ENCODE results near the gene THAP2. TPM values are rescaled to one million over a fixed set of nuclear protein-coding genes. Genes with fewer than 3 reads are reported as not detected.

THAP2 gene
- total RNA-seq, 1 experiment from 2014 or later: 3.7 TPM

- CTCF ChIA-PET: interaction anchor here (1.3 to 2.4 kb wide), 2 partner anchors 85 kb away, joined by 5 to 12 read pairs; no protein-coding TSS in a partner anchor
- Histone ChIP-seq H3K36me3 (ENCODE audit: control insufficient read depth, insufficient read depth, low read length) (peaks cover 26% of the 10 kb centered on the region), H3K4me1 (ENCODE audit: control insufficient read depth, insufficient read depth, low read length) (peaks cover 15% of the 10 kb centered on the region; the same call in 1 of the 2 replicates), H3K27me3 (ENCODE audit: control insufficient read depth, insufficient read depth, low read length) (no peaks in the 10 kb centered on the region), H3K4me3 (ENCODE audit: low read depth in 2 of 2, low read length in 2 of 2) (peak overlapping the region; percentile 97 to 98), H3K27ac (ENCODE audit: low read length) (peak overlapping the region; percentile 99), H3K9me3 (ENCODE audit: control insufficient read depth, insufficient read depth, low read depth, low read length) (no peaks in the 10 kb centered on the region)
- TF ChIP-seq POLR2AphosphoS5 (IDR thresholded peaks at IDR 0.05; ENCODE audit: low read depth, low read length) (no peak), CTCF (IDR thresholded peaks at IDR 0.05) (no peak), TCF7L2 (IDR thresholded peaks at IDR 0.05; ENCODE audit: low read depth, low read length) (no peak), SIN3A (IDR thresholded peaks at IDR 0.05; ENCODE audit: borderline replicate concordance, insufficient read depth, low read depth, low read length) (no peak), REST (IDR thresholded peaks at IDR 0.05; ENCODE audit: insufficient read depth in 1 of 2, low read depth in 2 of 2, low read length in 1 of 2) (no peak)
- in situ Hi-C loops (cut with HindIII; ENCODE audit: low pct_unique_long_range_greater_than_20kb, low sequenced_read_pairs): no loop called here
- no peak for DNase-seq (ENCODE audit: low read depth, low spot score)
- intact Hi-C loops (cut with micrococcal nuclease; ENCODE audit: unreplicated experiment): no loop called here
- no TSS peak for BruUV-seq (replicated peaks)
- POLR2A ChIA-PET: no interaction called here
- no peak for ATAC-seq
These were observed 2.0 kb upstream of the THAP2 start for GRCh38 chr12:71661977-71662530.

GRCh38 chr12:71662849-71663560, 1.1 kb upstream of the THAP2 start:
- ChIA-PET POLR2A (interaction anchor here (0.6 to 2.6 kb wide), 2 partner anchors 23 to 266 kb away, joined by 3 to 16 read pairs; partner anchors contain the start of gene TMEM19), CTCF (interaction anchor here (2.4 kb wide), 1 partner anchor 84 kb away, joined by 12 read pairs; no protein-coding TSS in a partner anchor)
- peak overlapping the region; percentile 97 to 98 for H3K4me3 ChIP-seq (ENCODE audit: low read depth in 2 of 2, low read length in 2 of 2)

More at GRCh38 chr12:71662849-71663560, 1.1 kb upstream of the THAP2 start:
- ATAC-seq (peak; percentile 33), DNase-seq (ENCODE audit: low read depth, low spot score) (no peak)
- 0 out of 2 replicates have a peak, but pooled peaks have one; percentile 6 for TF ChIP-seq SIN3A (IDR thresholded peaks at IDR 0.05; ENCODE audit: borderline replicate concordance, insufficient read depth, low read depth, low read length)
- TF ChIP-seq CTCF (IDR thresholded peaks at IDR 0.05): no peak
- no peak for TF ChIP-seq REST (IDR thresholded peaks at IDR 0.05; ENCODE audit: insufficient read depth in 1 of 2, low read depth in 2 of 2, low read length in 1 of 2)
- no peak for TF ChIP-seq POLR2AphosphoS5 (IDR thresholded peaks at IDR 0.05; ENCODE audit: low read depth, low read length)
- TF ChIP-seq TCF7L2 (IDR thresholded peaks at IDR 0.05; ENCODE audit: low read depth, low read length): 0 out of 2 replicates have a peak, but pooled peaks have one; percentile 6
- peak overlapping the region; percentile 99 for H3K27ac ChIP-seq (ENCODE audit: low read length)
- no peaks in the 10 kb centered on the region for H3K9me3 ChIP-seq (ENCODE audit: control insufficient read depth, insufficient read depth, low read depth, low read length)
- in situ Hi-C loops (cut with HindIII; ENCODE audit: low pct_unique_long_range_greater_than_20kb, low sequenced_read_pairs) (no loop called here), intact Hi-C loops (cut with micrococcal nuclease; ENCODE audit: unreplicated experiment) (no loop called here)
- no peaks in the 10 kb centered on the region for H3K27me3 ChIP-seq (ENCODE audit: control insufficient read depth, insufficient read depth, low read length)
- BruUV-seq (replicated peaks): TSS peak; percentile 89
- H3K36me3 ChIP-seq (ENCODE audit: control insufficient read depth, insufficient read depth, low read length): peaks cover 22% of the 10 kb centered on the region
- peaks cover 15% of the 10 kb centered on the region; the same call in 1 of the 2 replicates for H3K4me1 ChIP-seq (ENCODE audit: control insufficient read depth, insufficient read depth, low read length)
